C4-2B (cell line): ENCODE measurements around the gene TOR4A.

Experiments
- CTCF ChIP-seq: fragments of 450-650 bp; conservative IDR thresholded peaks from 2 replicates; pipeline ENCODE4 v1.5.1; 2017; ENCODE audit warnings: mild to moderate bottlenecking
- ZFX ChIP-seq: fragments of 450-650 bp; IDR thresholded peaks from 2 replicates; pipeline ENCODE4 v1.6.1; 2017

GRCh38 chr9:137244486-137245449 is 32.8 kb upstream of the TOR4A start:
- TF ChIP-seq CTCF (no peak), ZFX (no peak)
